Measurements from ENCODE around the gene RAVER1. TPM values are rescaled to one million over a fixed set of nuclear protein-coding genes. Genes with fewer than 3 reads are reported as not detected.
"Not testable (repeated sequence)": the region's sequence is repeated elsewhere in the genome, so short reads cannot be mapped to it uniquely, and the experiment has no call there.

RAVER1 gene
- total RNA-seq, 2 experiments from 2014 or later, result 87.0 to 87.8 TPM

- CTCF ChIA-PET, result no interaction called here
- DNase-seq (no peak), ATAC-seq (no peak)
- no peak overlapping the region for H3K4me3 Mint-ChIP-seq
- H3K4me1 Mint-ChIP-seq, result peaks cover 12% of the 10 kb centered on the region
- H3K27ac Mint-ChIP-seq, result no peak overlapping the region
- H3K9me3 Mint-ChIP-seq (ENCODE audit: low read depth), result no peaks in the 10 kb centered on the region
- no peaks in the 10 kb centered on the region for H3K27me3 Mint-ChIP-seq
- peaks cover 35% of the 10 kb centered on the region for H3K36me3 Mint-ChIP-seq
These were observed 30.5 kb upstream of the RAVER1 start for GRCh38 chr19:10363789-10364281.

- DNase-seq (no peak), ATAC-seq (no peak)
- peaks cover 3% of the 10 kb centered on the region for H3K4me1 Mint-ChIP-seq
- CTCF ChIA-PET, result interaction anchor here (1.6 kb wide), 1 partner anchor 26 kb away, joined by 4 read pairs; no protein-coding TSS in a partner anchor
- H3K36me3 Mint-ChIP-seq, result peaks cover 25% of the 10 kb centered on the region
- no peak overlapping the region for H3K4me3 Mint-ChIP-seq
- H3K27ac Mint-ChIP-seq, result no peak overlapping the region
- no peaks in the 10 kb centered on the region for H3K9me3 Mint-ChIP-seq (ENCODE audit: low read depth)
- H3K27me3 Mint-ChIP-seq, result no peaks in the 10 kb centered on the region
These were observed 28.9 kb upstream of the RAVER1 start for GRCh38 chr19:10362259-10362658.

GRCh38 chr19:10361569-10362011 is 28.3 kb upstream of the RAVER1 start:
- peaks cover 3% of the 10 kb centered on the region for H3K4me1 Mint-ChIP-seq
- no peak for DNase-seq
- no peak overlapping the region for H3K27ac Mint-ChIP-seq
- no peak overlapping the region for H3K4me3 Mint-ChIP-seq
- H3K27me3 Mint-ChIP-seq, result no peaks in the 10 kb centered on the region
- CTCF ChIA-PET, result interaction anchor here (1.6 kb wide), 1 partner anchor 27 kb away, joined by 4 read pairs; no protein-coding TSS in a partner anchor
- no peak for ATAC-seq
- H3K9me3 Mint-ChIP-seq (ENCODE audit: low read depth), result no peaks in the 10 kb centered on the region
- peaks cover 21% of the 10 kb centered on the region for H3K36me3 Mint-ChIP-seq

DNA sequence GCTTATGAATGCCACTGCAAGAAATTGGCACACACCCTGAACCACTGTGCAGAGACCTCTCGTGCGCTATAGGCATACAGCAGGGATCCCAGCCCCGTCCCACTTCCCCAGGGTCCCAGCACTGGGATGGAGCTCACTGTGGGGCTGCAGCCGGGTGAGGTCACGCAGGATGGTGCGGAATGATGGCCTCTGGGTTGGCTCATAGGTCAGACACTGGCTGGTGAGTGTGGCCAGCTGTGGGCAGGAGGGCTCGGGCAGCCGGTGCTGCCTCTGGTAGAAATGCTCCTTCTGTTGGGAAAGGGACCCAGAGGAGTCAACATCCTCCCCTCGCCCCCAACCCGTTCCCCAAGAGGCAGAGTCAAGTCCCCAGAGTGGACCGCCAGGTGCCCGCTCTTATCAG is 23.1 kb upstream of the RAVER1 start:
- H3K9me3 Mint-ChIP-seq (ENCODE audit: low read depth), result no peaks in the 10 kb centered on the region
- ATAC-seq (no peak), DNase-seq (no peak)
- no peak overlapping the region for H3K27ac Mint-ChIP-seq
- H3K4me3 Mint-ChIP-seq, result no peak overlapping the region
- peaks cover 35% of the 10 kb centered on the region for H3K36me3 Mint-ChIP-seq
- no peaks in the 10 kb centered on the region for H3K27me3 Mint-ChIP-seq
- CTCF ChIA-PET, result no interaction called here
- no peaks in the 10 kb centered on the region for H3K4me1 Mint-ChIP-seq

DNA sequence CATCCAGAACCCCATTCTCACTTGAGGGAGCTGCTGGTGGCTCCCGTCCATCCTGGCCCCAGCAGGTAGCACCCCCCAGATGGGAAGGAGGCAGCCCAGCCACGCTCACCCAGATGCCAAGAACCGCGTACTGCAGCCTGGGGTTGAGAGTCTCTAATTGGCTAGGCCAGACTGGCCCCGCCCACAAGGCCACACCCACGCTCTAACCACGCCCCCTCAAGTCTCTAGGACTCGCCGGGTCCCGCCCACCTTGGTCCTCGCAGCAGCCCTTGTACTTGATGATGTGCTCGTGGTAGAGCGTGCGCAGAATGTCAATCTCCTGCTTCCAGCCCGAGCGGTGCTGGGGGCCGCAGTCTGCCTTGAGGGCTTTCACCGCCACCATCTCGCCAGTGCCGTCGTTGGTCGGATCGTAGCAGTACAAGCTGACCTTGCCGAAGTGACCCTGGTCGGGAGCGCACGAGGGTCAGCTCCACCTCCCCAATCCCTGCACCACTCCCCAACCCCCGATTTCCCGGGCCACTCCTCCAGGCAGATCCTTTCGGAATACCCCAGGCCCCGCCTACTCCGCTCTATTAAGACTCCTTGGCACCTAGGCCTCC is 20.6 kb upstream of the RAVER1 start:
- ATAC-seq (peak; percentile 53), DNase-seq (peak; percentile 54)
- Mint-ChIP-seq H3K4me1 (no peaks in the 10 kb centered on the region), H3K27me3 (no peaks in the 10 kb centered on the region), H3K9me3 (ENCODE audit: low read depth) (no peaks in the 10 kb centered on the region), H3K36me3 (peaks cover 28% of the 10 kb centered on the region), H3K4me3 (no peak overlapping the region), H3K27ac (no peak overlapping the region)
- CTCF ChIA-PET, result interaction anchor here (0.5 kb wide), 1 partner anchor 208 kb away, joined by 3 read pairs; no protein-coding TSS in a partner anchor

DNA sequence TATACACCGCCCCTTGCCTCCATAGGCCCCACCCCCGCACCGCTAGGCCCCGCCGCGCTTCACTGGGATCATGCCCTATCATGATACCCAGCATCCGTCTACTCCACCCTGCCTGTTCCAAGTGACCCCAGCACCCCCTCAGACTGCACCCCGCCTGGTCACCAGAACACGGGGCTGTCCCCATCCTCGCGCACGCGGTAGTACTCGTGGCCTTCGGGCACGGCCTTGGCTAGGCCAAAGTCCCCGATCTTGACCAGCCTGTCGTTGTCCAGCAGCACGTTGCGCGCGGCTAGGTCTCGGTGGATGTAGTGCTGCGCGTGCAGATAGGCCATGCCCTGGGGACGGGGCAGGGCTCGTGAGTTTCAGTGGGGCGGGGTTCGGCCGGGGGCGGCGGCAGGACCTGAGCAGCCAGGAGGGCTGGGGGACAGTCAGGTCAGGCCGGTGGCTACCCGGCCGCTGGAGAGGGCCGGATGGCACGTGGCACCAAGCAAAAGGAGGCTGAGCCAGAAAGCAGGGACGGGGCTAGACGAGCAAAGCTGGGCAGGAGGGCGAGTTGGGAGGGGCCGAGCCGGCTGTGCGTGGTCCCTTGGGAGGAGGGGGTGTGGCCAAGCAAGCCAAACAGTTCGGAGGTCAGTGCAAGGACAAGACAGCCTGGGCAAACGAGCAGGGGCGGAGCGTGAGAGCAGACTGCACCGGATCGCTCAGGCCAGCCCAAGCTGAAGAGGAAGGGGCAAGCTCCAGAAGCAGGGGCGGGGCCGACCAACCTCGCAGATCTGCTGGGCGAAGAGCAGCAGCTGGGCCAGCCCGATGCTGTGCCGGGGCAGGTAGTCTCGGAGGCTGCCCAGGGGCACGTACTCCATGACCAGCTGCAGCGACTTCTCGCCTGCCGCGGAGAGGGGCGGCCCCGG is 19.7 kb upstream of the RAVER1 start:
- H3K27me3 Mint-ChIP-seq, result no peaks in the 10 kb centered on the region
- ATAC-seq (peak; percentile 33), DNase-seq (no peak)
- H3K4me1 Mint-ChIP-seq, result no peaks in the 10 kb centered on the region
- H3K27ac Mint-ChIP-seq, result no peak overlapping the region
- CTCF ChIA-PET, result interaction anchor here (0.5 kb wide), 1 partner anchor 209 kb away, joined by 3 read pairs; no protein-coding TSS in a partner anchor
- H3K36me3 Mint-ChIP-seq, result peaks cover 28% of the 10 kb centered on the region
- no peaks in the 10 kb centered on the region for H3K9me3 Mint-ChIP-seq (ENCODE audit: low read depth)
- no peak overlapping the region for H3K4me3 Mint-ChIP-seq

DNA sequence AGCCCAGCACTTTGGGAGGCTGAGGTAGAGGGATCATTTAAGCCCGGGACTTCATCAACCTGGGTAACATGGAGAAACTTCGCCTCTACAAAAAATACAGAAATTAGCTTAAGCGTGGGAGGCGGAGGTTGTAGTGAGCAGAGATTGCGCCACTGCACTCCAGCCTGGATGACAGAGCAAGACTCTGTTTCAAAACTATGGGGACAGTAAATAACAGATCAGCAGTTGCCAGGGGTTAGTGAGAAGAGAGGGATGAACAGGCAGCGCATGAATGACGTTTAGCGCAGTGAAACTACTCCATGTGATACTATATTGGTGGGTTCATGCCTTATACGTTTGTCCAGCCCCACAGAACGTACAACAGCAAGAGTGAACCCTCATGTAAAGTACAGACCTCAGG is 13.2 kb upstream of the RAVER1 start:
- H3K9me3 Mint-ChIP-seq (ENCODE audit: low read depth), result no peaks in the 10 kb centered on the region
- DNase-seq (no peak), ATAC-seq (no peak)
- peaks cover 2% of the 10 kb centered on the region for H3K36me3 Mint-ChIP-seq
- H3K27ac Mint-ChIP-seq, result no peak overlapping the region
- H3K4me3 Mint-ChIP-seq, result no peak overlapping the region
- H3K27me3 Mint-ChIP-seq, result no peaks in the 10 kb centered on the region
- CTCF ChIA-PET, result no interaction called here
- H3K4me1 Mint-ChIP-seq, result no peaks in the 10 kb centered on the region

DNA sequence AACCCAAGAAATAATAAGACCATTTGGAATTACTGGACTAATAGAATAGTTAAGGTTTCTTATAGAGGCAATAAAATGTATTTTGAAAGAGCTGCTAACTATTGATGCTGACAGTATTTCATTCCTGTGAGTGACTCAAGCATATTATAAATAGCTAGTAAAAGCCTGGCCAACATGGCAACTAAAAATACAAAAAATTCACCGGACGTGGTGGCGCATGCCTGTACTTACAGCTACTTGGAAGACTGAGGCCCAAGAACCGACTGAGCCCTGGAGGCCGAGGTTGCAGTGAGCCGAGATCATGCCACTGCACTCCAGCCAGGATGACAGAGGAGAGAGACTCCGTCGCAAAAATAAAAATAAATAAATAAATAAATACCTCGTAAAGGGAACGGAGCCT is 11.5 kb upstream of the RAVER1 start:
- ATAC-seq (no peak), DNase-seq (no peak)
- no peaks in the 10 kb centered on the region for H3K36me3 Mint-ChIP-seq
- H3K27me3 Mint-ChIP-seq, result no peaks in the 10 kb centered on the region
- H3K4me3 Mint-ChIP-seq, result no peak overlapping the region
- H3K27ac Mint-ChIP-seq, result no peak overlapping the region
- H3K9me3 Mint-ChIP-seq (ENCODE audit: low read depth), result no peaks in the 10 kb centered on the region
- H3K4me1 Mint-ChIP-seq, result peaks cover 9% of the 10 kb centered on the region
- CTCF ChIA-PET, result interaction anchor here (0.8 to 3.3 kb wide), 2 partner anchors 44 to 86 kb away, joined by 3 to 10 read pairs; no protein-coding TSS in a partner anchor

DNA sequence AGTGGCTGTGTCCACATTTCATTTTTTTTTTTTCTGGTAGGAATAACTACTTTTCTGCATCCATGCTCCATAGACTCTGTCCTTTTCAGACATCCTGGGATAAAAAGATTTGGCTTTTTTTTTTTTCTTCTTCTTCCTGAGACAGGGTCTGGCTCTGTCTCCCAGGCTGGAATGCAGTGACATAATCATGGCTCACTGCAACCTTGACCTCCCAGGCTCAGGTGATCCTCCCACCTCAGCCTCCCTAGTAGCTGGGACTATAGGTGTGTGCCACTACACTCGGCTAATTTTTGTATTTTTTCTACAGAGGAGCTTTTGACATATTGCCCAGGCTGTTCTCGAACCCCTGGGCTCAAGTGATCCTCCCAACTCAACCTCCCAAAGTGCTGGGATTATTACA is 10.2 kb upstream of the RAVER1 start:
- ATAC-seq (no peak), DNase-seq (no peak)
- H3K4me3 Mint-ChIP-seq, result no peak overlapping the region
- peaks cover 22% of the 10 kb centered on the region for H3K4me1 Mint-ChIP-seq
- H3K9me3 Mint-ChIP-seq (ENCODE audit: low read depth), result no peaks in the 10 kb centered on the region
- peaks cover 2% of the 10 kb centered on the region for H3K36me3 Mint-ChIP-seq
- no peaks in the 10 kb centered on the region for H3K27me3 Mint-ChIP-seq
- no peak overlapping the region for H3K27ac Mint-ChIP-seq
- CTCF ChIA-PET, result interaction anchor here (1.1 to 3.3 kb wide), 3 partner anchors 10 to 85 kb away, joined by 3 to 10 read pairs (median 6); partner anchors contain the start of gene RAVER1

GRCh38 chr19:10339977-10340376 is 6.6 kb upstream of the RAVER1 start:
- no peaks in the 10 kb centered on the region for H3K9me3 Mint-ChIP-seq (ENCODE audit: low read depth)
- H3K4me1 Mint-ChIP-seq, result peaks cover 35% of the 10 kb centered on the region
- no peaks in the 10 kb centered on the region for H3K27me3 Mint-ChIP-seq
- H3K36me3 Mint-ChIP-seq, result peaks cover 5% of the 10 kb centered on the region
- peak overlapping the region; percentile 96 for H3K27ac Mint-ChIP-seq
- CTCF ChIA-PET, result interaction anchor here (0.6 to 2.0 kb wide), 5 partner anchors 59 to 360 kb away, joined by 4 to 8 read pairs (median 4); no protein-coding TSS in a partner anchor
- peak overlapping the region; percentile 93 for H3K4me3 Mint-ChIP-seq
- ATAC-seq (no peak), DNase-seq (no peak)

- no peaks in the 10 kb centered on the region for H3K27me3 Mint-ChIP-seq
- peaks cover 39% of the 10 kb centered on the region for H3K4me1 Mint-ChIP-seq
- no peaks in the 10 kb centered on the region for H3K9me3 Mint-ChIP-seq (ENCODE audit: low read depth)
- peak; percentile 88 for DNase-seq
- H3K27ac Mint-ChIP-seq, result peak within 1 kb of the TSS; percentile 96
- H3K4me3 Mint-ChIP-seq, result peak within 1 kb of the TSS; percentile 93
- ATAC-seq, result peak; percentile 94
- CTCF ChIA-PET, result interaction anchor here (0.6 to 2.0 kb wide), 2 partner anchors 81 to 116 kb away, joined by 4 to 8 read pairs; no protein-coding TSS in a partner anchor
- H3K36me3 Mint-ChIP-seq, result peaks cover 9% of the 10 kb centered on the region
These were observed 6.1 kb upstream of the RAVER1 start, which contains the start of gene ICAM3 for GRCh38 chr19:10339380-10339960. ICAM3 (minus strand) TSS chr19:10339624; CDS start chr19:10339614, 10 bp downstream.

GRCh38 chr19:10338940-10339339 is 5.6 kb upstream of the RAVER1 start:
- peaks cover 44% of the 10 kb centered on the region for H3K4me1 Mint-ChIP-seq
- ATAC-seq (no peak), DNase-seq (no peak)
- peak overlapping the region; percentile 96 for H3K27ac Mint-ChIP-seq
- no peaks in the 10 kb centered on the region for H3K9me3 Mint-ChIP-seq (ENCODE audit: low read depth)
- CTCF ChIA-PET, result no interaction called here
- peaks cover 13% of the 10 kb centered on the region for H3K36me3 Mint-ChIP-seq
- peak overlapping the region; percentile 93 for H3K4me3 Mint-ChIP-seq
- H3K27me3 Mint-ChIP-seq, result no peaks in the 10 kb centered on the region

DNA sequence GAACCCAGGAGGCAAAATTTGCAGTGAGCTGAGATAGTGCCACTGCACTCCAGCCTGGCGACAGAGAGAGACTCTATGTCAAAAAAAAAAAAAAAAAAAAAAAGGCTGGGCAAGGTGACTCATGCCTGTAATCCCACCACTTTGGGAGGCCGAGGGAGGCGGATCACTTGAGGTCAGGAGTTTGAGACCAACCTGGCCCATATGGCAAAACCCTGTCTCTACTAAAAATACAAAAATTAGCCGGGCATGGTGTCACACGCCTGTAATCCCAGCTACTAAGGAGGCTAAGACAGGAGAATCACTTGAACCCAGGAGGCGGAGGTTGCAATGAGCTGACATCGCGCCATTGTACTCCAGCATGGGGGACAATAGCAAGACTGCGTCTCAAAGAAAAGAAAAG is 3.4 kb upstream of the RAVER1 start:
- CTCF ChIA-PET, result interaction anchor here (1.0 to 1.3 kb wide), 2 partner anchors 67 to 78 kb away, joined by 4 read pairs; no protein-coding TSS in a partner anchor
- not testable (repeated sequence) for ATAC-seq; H3K9me3 Mint-ChIP-seq (ENCODE audit: low read depth); DNase-seq; H3K27me3 Mint-ChIP-seq; H3K27ac Mint-ChIP-seq; H3K4me3 Mint-ChIP-seq
- Mint-ChIP-seq H3K4me1 (peaks cover 60% of the 10 kb centered on the region), H3K36me3 (peaks cover 25% of the 10 kb centered on the region)

Measured in activated CD8-positive, alpha-beta memory T cell treated with anti-CD3 and anti-CD28 coated beads, Interleukin-2, amount 10 ng/mL, durations not matched to agents 7 days and 5 days (primary cell).